Calu3 (cell line): Measurements from ENCODE around the gene UBQLN4. TPM values are rescaled to one million over a fixed set of nuclear protein-coding genes. Genes with fewer than 3 reads are reported as not detected.

Experiments
- BruUV-seq: library from RNA; stranded (reverse); fragments of 400-500 nt; replicated peaks from 2 replicates; lab custom pipeline; 2021; lab: Mats Ljungman, UMichigan
- CTCF ChIA-PET: fragments of 300-600 bp; sonication (Branson Sonifier 250); formaldehyde crosslinking; loops from one replicate; lab custom pipeline; 2022; ENCODE audit warnings: antibody characterized with exemption; lab: Charles Lee
- DNase-seq: peaks from one replicate; pipeline ENCODE4 v3.0.0; 2022
- H3K27ac Mint-ChIP-seq: one replicate; pipeline ENCODE4 v1.8.0; 2022; ENCODE audit warnings: mixed read lengths; ENCODE audit not compliant: unreplicated experiment
- H3K27me3 Mint-ChIP-seq: one replicate; pipeline ENCODE4 v1.8.0; 2022; ENCODE audit warnings: mixed read lengths; ENCODE audit not compliant: unreplicated experiment
- H3K36me3 Mint-ChIP-seq: one replicate; pipeline ENCODE4 v1.8.0; 2022; ENCODE audit warnings: mild to moderate bottlenecking, moderate library complexity, mixed read lengths; ENCODE audit not compliant: insufficient read depth, unreplicated experiment
- H3K4me1 Mint-ChIP-seq: one replicate; pipeline ENCODE4 v1.8.0; 2022; ENCODE audit warnings: mild to moderate bottlenecking, low read depth, mixed read lengths; ENCODE audit not compliant: unreplicated experiment
- H3K4me3 Mint-ChIP-seq: one replicate; pipeline ENCODE4 v1.8.0; 2022; ENCODE audit warnings: mild to moderate bottlenecking, low read depth, moderate library complexity, mixed read lengths; ENCODE audit not compliant: unreplicated experiment
- H3K9me3 Mint-ChIP-seq: one replicate; pipeline ENCODE4 v1.8.0; 2022; ENCODE audit warnings: low read depth, mixed read lengths; ENCODE audit not compliant: unreplicated experiment
- CTCF ChIP-seq: fragments of 200-600 bp; IDR thresholded peaks from one replicate; pipeline ENCODE4 v1.8.0; 2022; ENCODE audit warnings: antibody characterized with exemption; ENCODE audit not compliant: unreplicated experiment
- intact Hi-C: fragments of 100-400 bp; cut with micrococcal nuclease; formaldehyde crosslinking; loops from one replicate; pipeline ENCODE4 v1.10.0; 2022; ENCODE audit not compliant: unreplicated experiment
- total RNA-seq: library from RNA; stranded (reverse); gene quantifications from 2 replicates; pipeline ENCODE4 v1.2.3, GENCODE V29; 2022

The UBQLN4 gene
- total RNA-seq, 1 experiment from 2014 or later = 77.3 TPM

DNA sequence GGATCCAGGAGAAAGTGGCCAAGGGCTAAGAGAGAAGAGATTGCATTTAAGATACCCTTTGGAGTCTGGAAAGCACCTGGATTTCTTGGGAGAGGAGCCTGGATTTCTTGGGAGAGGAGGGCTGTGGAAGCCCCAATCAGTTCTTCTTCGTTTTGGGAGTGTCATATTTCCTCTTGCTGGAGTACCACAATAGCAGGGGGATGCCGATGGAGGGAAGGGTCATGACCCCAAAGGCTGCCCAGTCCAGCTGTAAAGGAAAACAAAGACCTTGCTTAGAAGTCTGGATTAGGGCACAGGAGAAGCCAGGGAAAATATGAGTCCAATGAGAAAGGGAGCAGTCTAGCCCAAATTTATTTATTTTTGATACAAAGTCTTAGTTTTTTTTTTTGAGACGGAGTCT lies 44.2 kb downstream of the UBQLN4 start:
- intact Hi-C loops = no loop called here
- Mint-ChIP-seq H3K27ac (no peak overlapping the region), H3K9me3 (no peaks in the 10 kb centered on the region), H3K27me3 (no peaks in the 10 kb centered on the region), H3K4me1 (peaks cover 22% of the 10 kb centered on the region), H3K4me3 (no peak overlapping the region), H3K36me3 (peaks cover 62% of the 10 kb centered on the region)
- BruUV-seq = no TSS peak
- CTCF ChIA-PET = no interaction called here
- no peak for TF ChIP-seq CTCF
- no peak for DNase-seq

DNA sequence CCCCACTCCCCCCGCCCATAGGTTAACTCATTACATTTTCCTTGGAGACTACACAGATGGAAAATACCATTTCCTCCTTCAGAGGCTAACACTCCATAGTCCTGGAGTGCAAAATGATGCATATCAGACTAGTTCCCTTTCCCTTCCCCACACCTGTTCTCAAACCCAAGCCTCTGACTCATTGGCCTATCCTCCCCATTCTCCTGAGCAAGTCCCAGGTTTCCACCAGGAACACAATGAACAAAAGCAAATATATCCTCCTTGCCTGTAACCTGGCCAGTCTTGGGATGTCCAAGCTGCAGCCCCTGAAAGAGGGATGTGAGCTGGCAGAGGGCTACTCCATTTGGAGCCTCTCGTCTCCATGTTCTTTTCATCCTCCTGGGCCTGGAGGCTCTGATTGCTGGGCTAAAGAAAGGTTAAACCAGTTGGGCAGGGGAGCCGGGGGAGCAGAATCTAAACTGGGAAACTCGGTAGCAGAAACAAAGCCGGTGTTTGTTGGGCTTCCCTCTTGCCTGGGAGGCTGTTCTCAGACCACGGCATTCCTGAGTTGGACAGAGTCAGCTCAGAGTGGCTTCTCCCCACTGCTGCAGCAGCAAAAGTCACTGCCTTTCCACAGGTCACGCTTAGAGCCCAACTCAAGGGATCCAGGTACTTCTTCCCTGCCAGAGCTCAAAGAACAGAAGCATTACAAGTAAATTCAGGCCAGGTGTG lies 46.8 kb downstream of the UBQLN4 start:
- intact Hi-C loops = no loop called here
- peak; percentile 70 for DNase-seq
- CTCF ChIA-PET = interaction anchor here (0.7 to 1.8 kb wide), 4 partner anchors 19 to 69 kb away, joined by 3 to 5 read pairs (median 4); no protein-coding TSS in a partner anchor
- H3K36me3 Mint-ChIP-seq = peaks cover 47% of the 10 kb centered on the region
- peaks cover 44% of the 10 kb centered on the region for H3K4me1 Mint-ChIP-seq
- no peaks in the 10 kb centered on the region for H3K9me3 Mint-ChIP-seq
- no TSS peak for BruUV-seq
- H3K4me3 Mint-ChIP-seq = peak overlapping the region; percentile 41
- no peaks in the 10 kb centered on the region for H3K27me3 Mint-ChIP-seq
- no peak for TF ChIP-seq CTCF
- peak overlapping the region; percentile 78 for H3K27ac Mint-ChIP-seq

GRCh38 chr1:156004843-156005584 lies 48.6 kb downstream of the UBQLN4 start:
- Mint-ChIP-seq H3K27me3 (no peaks in the 10 kb centered on the region), H3K4me1 (peaks cover 54% of the 10 kb centered on the region), H3K9me3 (no peaks in the 10 kb centered on the region), H3K36me3 (peaks cover 37% of the 10 kb centered on the region), H3K27ac (peak overlapping the region; percentile 34), H3K4me3 (no peak overlapping the region)
- CTCF ChIA-PET = interaction anchor here (1.0 kb wide), 1 partner anchor 15 kb away, joined by 4 read pairs; no protein-coding TSS in a partner anchor
- TF ChIP-seq CTCF = no peak
- no TSS peak for BruUV-seq
- DNase-seq = no peak
- intact Hi-C loops = no loop called here

GRCh38 chr1:156003923-156004188 lies 49.7 kb downstream of the UBQLN4 start:
- DNase-seq = no peak
- peaks cover 26% of the 10 kb centered on the region for H3K36me3 Mint-ChIP-seq
- peaks cover 54% of the 10 kb centered on the region for H3K4me1 Mint-ChIP-seq
- no peaks in the 10 kb centered on the region for H3K9me3 Mint-ChIP-seq
- BruUV-seq = no TSS peak
- no peak for TF ChIP-seq CTCF
- CTCF ChIA-PET = interaction anchor here (0.5 to 1.7 kb wide), 5 partner anchors 15 to 73 kb away, joined by 3 to 7 read pairs (median 5); no protein-coding TSS in a partner anchor
- peak overlapping the region; percentile 15 for H3K27ac Mint-ChIP-seq
- H3K4me3 Mint-ChIP-seq = peak overlapping the region; percentile 20
- no peaks in the 10 kb centered on the region for H3K27me3 Mint-ChIP-seq
- intact Hi-C loops = no loop called here
